Measurements from ENCODE around the gene EHBP1.

The EHBP1 gene

GRCh38 chr2:62705007-62705829 lies at the start of gene EHBP1:
Gene EHBP1 (plus strand): TSS chr2:62705713. CDS start chr2:62707192, 1,479 bp downstream.
- no peak for TF ChIP-seq CTCF (IDR thresholded peaks at IDR 0.05; ENCODE audit: insufficient read depth, missing control alignments)
- peak; percentile 62 for DNase-seq (ENCODE audit: insufficient read length, low spot score)
- FAIRE-seq, result no peak

GRCh38 chr2:62657783-62658182 lies 47.7 kb upstream of the EHBP1 start:
- FAIRE-seq (no peak), DNase-seq (ENCODE audit: insufficient read length, low spot score) (no peak)
- no peak for TF ChIP-seq CTCF (IDR thresholded peaks at IDR 0.05; ENCODE audit: insufficient read depth, missing control alignments)

GRCh38 chr2:62658891-62659290 lies 46.6 kb upstream of the EHBP1 start:
- DNase-seq (ENCODE audit: insufficient read length, low spot score) (no peak), FAIRE-seq (peak; percentile 44)
- no peak for TF ChIP-seq CTCF (IDR thresholded peaks at IDR 0.05; ENCODE audit: insufficient read depth, missing control alignments)

DNA sequence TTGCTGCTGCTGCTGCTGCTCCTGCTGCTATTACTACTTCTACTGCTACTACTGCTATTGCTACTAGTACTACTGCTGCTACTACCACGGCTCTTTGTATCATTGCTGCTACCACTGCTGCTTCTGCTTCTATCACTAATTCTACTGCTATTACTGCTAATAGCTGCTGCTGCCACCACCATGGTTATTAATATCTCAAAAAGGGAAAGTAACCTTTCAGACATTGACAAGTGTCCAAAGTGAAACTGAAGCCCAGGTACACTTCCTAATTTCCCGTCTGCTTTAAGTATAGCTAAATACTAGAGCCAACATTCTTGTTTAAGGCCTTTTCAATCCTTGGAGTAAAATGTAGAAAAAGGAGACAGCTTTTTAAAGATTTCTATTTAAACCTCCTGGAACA lies 45.4 kb upstream of the EHBP1 start:
- no peak for TF ChIP-seq CTCF (IDR thresholded peaks at IDR 0.05; ENCODE audit: insufficient read depth, missing control alignments)
- DNase-seq (ENCODE audit: insufficient read length, low spot score), result no peak
- no peak for FAIRE-seq

GRCh38 chr2:62660582-62661262 lies 44.8 kb upstream of the EHBP1 start:
- DNase-seq (ENCODE audit: insufficient read length, low spot score) (no peak), FAIRE-seq (no peak)
- TF ChIP-seq CTCF (IDR thresholded peaks at IDR 0.05; ENCODE audit: insufficient read depth, missing control alignments), result no peak

- DNase-seq (ENCODE audit: insufficient read length, low spot score), result no peak
- TF ChIP-seq CTCF (IDR thresholded peaks at IDR 0.05; ENCODE audit: insufficient read depth, missing control alignments), result no peak
- FAIRE-seq, result no peak
Observed at GRCh38 chr2:62661263-62661635, 44.3 kb upstream of the EHBP1 start.

DNA sequence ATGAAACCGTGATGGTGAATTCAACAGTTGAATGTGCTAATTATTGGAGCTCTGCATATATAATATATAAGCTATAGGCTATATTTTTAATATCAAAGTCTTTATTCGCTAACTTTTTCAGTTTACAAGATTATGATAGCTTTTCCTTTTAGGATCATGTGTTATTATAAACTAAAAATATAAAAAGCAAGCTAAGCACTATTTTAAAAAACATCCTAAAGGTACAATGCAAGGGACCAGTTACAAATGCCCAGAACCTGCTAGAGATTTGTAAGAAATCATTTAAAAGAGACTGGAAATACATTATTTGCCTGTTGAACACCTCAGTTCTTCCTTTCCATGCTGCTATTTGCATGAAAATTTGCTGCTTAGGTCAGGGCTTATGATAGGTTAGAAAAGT lies 43.4 kb upstream of the EHBP1 start:
- TF ChIP-seq CTCF (IDR thresholded peaks at IDR 0.05; ENCODE audit: insufficient read depth, missing control alignments), result no peak
- DNase-seq (ENCODE audit: insufficient read length, low spot score), result no peak
- no peak for FAIRE-seq
